KMS-11 (cell line): ENCODE data around the gene SF3A2.

Source experiments
- H2AFZ ChIP-seq: fragments of 200-600 bp; sonication (generic); 2 replicates; pipeline ENCODE4 v1.6.1; 2016; ENCODE audit warnings: antibody characterized with exemption, mixed run types, low read depth
- H3K27ac ChIP-seq: fragments of 200-600 bp; sonication (generic); 2 replicates; pipeline ENCODE4 v1.6.1; 2016; ENCODE audit warnings: mild to moderate bottlenecking, mixed run types
- H3K27me3 ChIP-seq: fragments of 200-600 bp; sonication (generic); 2 replicates; pipeline ENCODE4 v1.6.1; 2017; ENCODE audit warnings: mild to moderate bottlenecking, low read depth, mixed run types, moderate library complexity; ENCODE audit not compliant: insufficient read depth
- H3K36me3 ChIP-seq: fragments of 200-600 bp; sonication (generic); 2 replicates; pipeline ENCODE4 v1.6.1; 2017; ENCODE audit warnings: mild to moderate bottlenecking, mixed run types; ENCODE audit not compliant: insufficient read depth
- H3K4me1 ChIP-seq: fragments of 200-600 bp; sonication (generic); 2 replicates; pipeline ENCODE4 v1.6.1; 2016; ENCODE audit warnings: mild to moderate bottlenecking, low read depth, mixed run types; ENCODE audit not compliant: poor library complexity, severe bottlenecking
- H3K4me2 ChIP-seq: fragments of 200-600 bp; sonication (generic); 2 replicates; pipeline ENCODE4 v1.7.0; 2016; ENCODE audit warnings: mild to moderate bottlenecking, mixed run types
- H3K4me3 ChIP-seq: fragments of 200-600 bp; sonication (generic); IDR thresholded peaks from 2 replicates; pipeline ENCODE4 v1.6.1; 2017; ENCODE audit warnings: low read depth, low read length, mixed read lengths; ENCODE audit not compliant: insufficient read depth
- H3K79me2 ChIP-seq: fragments of 200-600 bp; sonication (generic); 2 replicates; pipeline ENCODE4 v1.6.1; 2016; ENCODE audit warnings: low read depth, mixed run types; ENCODE audit not compliant: insufficient read depth
- H3K9ac ChIP-seq: fragments of 200-600 bp; sonication (generic); 2 replicates; pipeline ENCODE4 v1.6.1; 2016; ENCODE audit warnings: mild to moderate bottlenecking, mixed run types
- H4K20me1 ChIP-seq: fragments of 200-600 bp; sonication (generic); 2 replicates; pipeline ENCODE4 v1.6.1; 2016; ENCODE audit warnings: mild to moderate bottlenecking, mixed run types; ENCODE audit not compliant: insufficient read depth
- CTCF ChIP-seq: fragments of 200-600 bp; sonication (generic); conservative IDR thresholded peaks from 2 replicates; pipeline ENCODE4 v1.6.1; 2017; ENCODE audit warnings: low read depth, mild to moderate bottlenecking, antibody characterized with exemption, low read length, moderate library complexity, mixed read lengths

SF3A2 gene

GRCh38 chr19:2236314-2237050 is at the start of gene SF3A2, which contains the start of gene PLEKHJ1:
Gene SF3A2 (plus strand): TSS chr19:2236824. CDS start chr19:2243419, 6,595 bp downstream.
Gene PLEKHJ1 (minus strand): TSS chr19:2236329. CDS start chr19:2236248, 81 bp downstream.
- no peaks in the 10 kb centered on the region for H3K27me3 ChIP-seq
- H3K79me2 ChIP-seq: peaks cover 82% of the 10 kb centered on the region
- H3K9ac ChIP-seq: peak within 1 kb of the TSS; percentile 88
- peak within 1 kb of the TSS; percentile 85 for H3K4me2 ChIP-seq
- H3K36me3 ChIP-seq: peaks cover 3% of the 10 kb centered on the region; the same call in 1 of the 2 replicates
- TF ChIP-seq CTCF: peak; percentile 88
- H2AFZ ChIP-seq: peak within 1 kb of the TSS; percentile 76; the same call in 1 of the 2 replicates
- H3K4me3 ChIP-seq: no peak within 1 kb of the TSS
- peaks cover 58% of the 10 kb centered on the region for H3K4me1 ChIP-seq
- H3K27ac ChIP-seq: peak within 1 kb of the TSS; percentile 78
- peaks cover 22% of the 10 kb centered on the region for H4K20me1 ChIP-seq

- H3K4me1 ChIP-seq: no peaks in the 10 kb centered on the region
- H3K36me3 ChIP-seq: peaks cover 3% of the 10 kb centered on the region; the same call in 1 of the 2 replicates
- no peaks in the 10 kb centered on the region for H4K20me1 ChIP-seq
- peaks cover 27% of the 10 kb centered on the region; the same call in 1 of the 2 replicates for H3K79me2 ChIP-seq
- no peak overlapping the region for H3K9ac ChIP-seq
- no peaks in the 10 kb centered on the region for H3K27me3 ChIP-seq
- TF ChIP-seq CTCF: no peak
- no peak overlapping the region for H3K27ac ChIP-seq
- no peak overlapping the region for H3K4me3 ChIP-seq
- H2AFZ ChIP-seq: no peak overlapping the region
- H3K4me2 ChIP-seq: no peak overlapping the region
These were observed 49.5 kb upstream of the SF3A2 start for GRCh38 chr19:2187159-2187558.

- H3K79me2 ChIP-seq: peaks cover 22% of the 10 kb centered on the region; the same call in 1 of the 2 replicates
- no peak overlapping the region for H3K27ac ChIP-seq
- H2AFZ ChIP-seq: no peak overlapping the region
- TF ChIP-seq CTCF: no peak
- no peaks in the 10 kb centered on the region for H3K4me1 ChIP-seq
- no peak overlapping the region for H3K4me3 ChIP-seq
- H3K36me3 ChIP-seq: peaks cover 3% of the 10 kb centered on the region; the same call in 1 of the 2 replicates
- no peaks in the 10 kb centered on the region for H4K20me1 ChIP-seq
- H3K4me2 ChIP-seq: no peak overlapping the region
- H3K27me3 ChIP-seq: no peaks in the 10 kb centered on the region
- no peak overlapping the region for H3K9ac ChIP-seq
These were observed 47.8 kb upstream of the SF3A2 start for GRCh38 chr19:2188708-2189385.

- Histone ChIP-seq H3K79me2 (peaks cover 14% of the 10 kb centered on the region; the same call in 1 of the 2 replicates), H3K4me1 (no peaks in the 10 kb centered on the region), H2AFZ (no peak overlapping the region), H3K4me3 (no peak overlapping the region), H3K36me3 (peaks cover 3% of the 10 kb centered on the region; the same call in 1 of the 2 replicates), H3K4me2 (no peak overlapping the region), H4K20me1 (no peaks in the 10 kb centered on the region), H3K9ac (no peak overlapping the region), H3K27me3 (no peaks in the 10 kb centered on the region), H3K27ac (no peak overlapping the region)
- no peak for TF ChIP-seq CTCF
These were observed 46.7 kb upstream of the SF3A2 start for GRCh38 chr19:2189880-2190279.
